Upper lobe of left lung (tissue), 6 donors: ENCODE data around the gene TMEM128. TPM values are rescaled to one million over a fixed set of nuclear protein-coding genes. Genes with fewer than 3 reads are reported as not detected.

Source experiments
- ATAC-seq, 2 donors: fragments of 200-7000 bp; cut with Tn5 transposase; one replicate each; pipeline ENCODE4 v1.9.1; 2022; ENCODE audit warnings: mild to moderate bottlenecking in 2 of 2, moderate library complexity in 2 of 2; ENCODE audit not compliant: low FRiP score in 2 of 2
- DNase-seq, 2 donors: peaks; one replicate each; pipeline ENCODE4 v3.0.0-alpha.2; 2019 to 2020
- H3K27ac ChIP-seq, 4 donors: fragments of 200-600 bp; sonication (generic); one replicate each; pipeline ENCODE4 v1.5.1; 2016 to 2019
- H3K27me3 ChIP-seq, 4 donors: fragments of 200-600 bp; sonication (generic); one replicate each; pipeline ENCODE4 v1.5.1; 2017 to 2019
- H3K36me3 ChIP-seq, 4 donors: fragments of 200-600 bp; sonication (generic); one replicate each; pipeline ENCODE4 v1.5.1; 2016 to 2019
- H3K4me1 ChIP-seq, 4 donors: fragments of 200-600 bp; sonication (generic); one replicate each; pipeline ENCODE4 v1.5.1; 2018 to 2019
- H3K4me3 ChIP-seq, 4 donors: fragments of 200-600 bp; sonication (generic); one replicate each; pipeline ENCODE4 v1.5.1; 2017 to 2019; ENCODE audit warnings: mild to moderate bottlenecking in 2 of 4, moderate library complexity in 1 of 4
- H3K9me3 ChIP-seq, 4 donors: fragments of 200-600 bp; sonication (generic); one replicate each; pipeline ENCODE4 v1.5.1; 2018 to 2019
- EP300 ChIP-seq, 4 donors: sonication (generic); formaldehyde crosslinking; IDR thresholded peaks; one replicate each; pipeline ENCODE4 v1.5.1; 2017; ENCODE audit warnings: antibody characterized with exemption in 4 of 4, control low read depth in 2 of 4
- POLR2A ChIP-seq, 4 donors: fragments of 450-650 bp; IDR thresholded peaks; one replicate each; pipeline ENCODE4 v1.5.1; 2016 to 2017; ENCODE audit warnings: antibody characterized with exemption in 4 of 4, mild to moderate bottlenecking in 2 of 4
- POLR2AphosphoS5 ChIP-seq, 2 donors: sonication (generic); formaldehyde crosslinking; IDR thresholded peaks; one replicate each; pipeline ENCODE4 v1.5.1; 2017; ENCODE audit warnings: antibody characterized with exemption in 2 of 2
- WGBS, 2 donors: methylation state at CpG; one replicate each; pipeline ENCODE4 v1.1.5; 2017 to 2018; 5-methylcytosine and 5-hydroxymethylcytosine counted together
- total RNA-seq, 6 donors: library from RNA; depleted of rRNA in 4 of 6; stranded (reverse); fragments of >200 nt in 4 of 6; gene quantifications; one replicate each; pipeline versions ENCODE4 v1.1.0 to v1.2.1, GENCODE V29; 2016 to 2021
- TF ChIP-seq, protein P1 (sequence below), 6 experiments: fragments of 450-650 bp in 4 of 6; fragments of 200-600 bp in 2 of 6; sonication (generic) in 2 of 6; IDR thresholded peaks; one replicate each; pipeline ENCODE4 v1.5.1; 2016 to 2019; ENCODE audit warnings: antibody characterized with exemption in 6 of 6
- donor health status: DM: no; HTN: no; CAD: no; lungs with moderate emphysema.
- donor health status: DM: no; HTN: yes; CAD: no; lungs with severe emphysema.

The TMEM128 gene
- total RNA-seq, 6 donors from 2014 or later = 7.3 to 30.0 (median 20.2) TPM

DNA sequence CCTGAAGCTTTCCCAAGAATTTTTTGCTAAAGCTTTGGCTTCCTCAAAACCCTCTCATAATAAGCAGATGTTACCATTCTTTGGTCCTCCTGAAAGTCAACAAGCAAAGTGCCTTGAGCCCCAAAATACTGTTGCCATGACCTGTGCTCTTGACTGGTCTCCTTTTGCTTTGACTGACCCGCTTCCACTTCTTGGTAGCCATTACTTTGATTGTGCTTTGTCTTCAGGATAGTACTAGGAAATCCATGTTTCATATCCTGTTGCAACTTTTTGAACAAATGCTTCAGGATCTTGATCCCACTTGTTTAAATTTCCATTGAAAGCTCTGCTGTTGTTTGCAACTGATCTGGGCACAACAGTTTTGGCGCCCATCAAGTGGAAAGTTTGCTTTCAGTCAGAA, 14.4 kb downstream of the TMEM128 start:
- DNase-seq (no peak), ATAC-seq (no peak)
- Histone ChIP-seq H3K4me1 (no peaks in the 10 kb centered on the region), H3K9me3 (peaks cover 0 to 7% (median 3%) of the 10 kb centered on the region in 4 donors), H3K27me3 (no peaks in the 10 kb centered on the region), H3K27ac (no peak overlapping the region), H3K36me3 (peaks cover 0 to 28% (median 10%) of the 10 kb centered on the region in 4 donors), H3K4me3 (no peak overlapping the region)
- no peak for TF ChIP-seq POLR2A (IDR thresholded peaks at IDR 0.05)
- TF ChIP-seq, protein P1, sequence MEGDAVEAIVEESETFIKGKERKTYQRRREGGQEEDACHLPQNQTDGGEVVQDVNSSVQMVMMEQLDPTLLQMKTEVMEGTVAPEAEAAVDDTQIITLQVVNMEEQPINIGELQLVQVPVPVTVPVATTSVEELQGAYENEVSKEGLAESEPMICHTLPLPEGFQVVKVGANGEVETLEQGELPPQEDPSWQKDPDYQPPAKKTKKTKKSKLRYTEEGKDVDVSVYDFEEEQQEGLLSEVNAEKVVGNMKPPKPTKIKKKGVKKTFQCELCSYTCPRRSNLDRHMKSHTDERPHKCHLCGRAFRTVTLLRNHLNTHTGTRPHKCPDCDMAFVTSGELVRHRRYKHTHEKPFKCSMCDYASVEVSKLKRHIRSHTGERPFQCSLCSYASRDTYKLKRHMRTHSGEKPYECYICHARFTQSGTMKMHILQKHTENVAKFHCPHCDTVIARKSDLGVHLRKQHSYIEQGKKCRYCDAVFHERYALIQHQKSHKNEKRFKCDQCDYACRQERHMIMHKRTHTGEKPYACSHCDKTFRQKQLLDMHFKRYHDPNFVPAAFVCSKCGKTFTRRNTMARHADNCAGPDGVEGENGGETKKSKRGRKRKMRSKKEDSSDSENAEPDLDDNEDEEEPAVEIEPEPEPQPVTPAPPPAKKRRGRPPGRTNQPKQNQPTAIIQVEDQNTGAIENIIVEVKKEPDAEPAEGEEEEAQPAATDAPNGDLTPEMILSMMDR (IDR thresholded peaks at IDR 0.05) = no peak
- TF ChIP-seq EP300 (IDR thresholded peaks at IDR 0.05) = no peak
- TF ChIP-seq POLR2AphosphoS5 (IDR thresholded peaks at IDR 0.05) = no peak
- 95 to 100% methylated on average over 2 of the region's 2 CpGs for WGBS, 2 donors

GRCh38 chr4:4228356-4228668, 19.7 kb downstream of the TMEM128 start:
- H3K27me3 ChIP-seq = peaks cover 0 to 28% (median 11%) of the 10 kb centered on the region in 4 donors
- H3K27ac ChIP-seq = no peak overlapping the region
- TF ChIP-seq EP300 (IDR thresholded peaks at IDR 0.05) (no peak), POLR2AphosphoS5 (IDR thresholded peaks at IDR 0.05) (no peak), POLR2A (IDR thresholded peaks at IDR 0.05) (no peak)
- TF ChIP-seq, protein P1 (IDR thresholded peaks at IDR 0.05) = no peak
- no peak for ATAC-seq
- H3K9me3 ChIP-seq = peaks cover 0 to 2% (median under 1%) of the 10 kb centered on the region in 4 donors
- no peaks in the 10 kb centered on the region for H3K36me3 ChIP-seq
- peaks cover 0 to 17% (median 0%) of the 10 kb centered on the region in 4 donors for H3K4me1 ChIP-seq
- H3K4me3 ChIP-seq = no peak overlapping the region
- WGBS, 2 donors = 75 to 83% methylated on average over 1 of the region's 1 CpG
- no peak for DNase-seq

GRCh38 chr4:4227510-4228355, 20.3 kb downstream of the TMEM128 start:
- no peaks in the 10 kb centered on the region for H3K9me3 ChIP-seq
- 11 to 13% methylated on average over 20 to 45 of the region's 51 CpGs for WGBS, 2 donors
- no peak overlapping the region for H3K27ac ChIP-seq
- peaks cover 0 to 28% (median 11%) of the 10 kb centered on the region in 4 donors for H3K27me3 ChIP-seq
- peak in 1 of 2 donors; percentile 78 for DNase-seq
- peaks cover 0 to 17% (median 0%) of the 10 kb centered on the region in 4 donors for H3K4me1 ChIP-seq
- ATAC-seq = no peak
- H3K4me3 ChIP-seq = no peak overlapping the region
- H3K36me3 ChIP-seq = no peaks in the 10 kb centered on the region
- TF ChIP-seq POLR2AphosphoS5 (IDR thresholded peaks at IDR 0.05) (no peak), POLR2A (IDR thresholded peaks at IDR 0.05) (no peak), EP300 (IDR thresholded peaks at IDR 0.05) (no peak)
- TF ChIP-seq, protein P1 (IDR thresholded peaks at IDR 0.05) = no peak

GRCh38 chr4:4226606-4227438, 21.2 kb downstream of the TMEM128 start, which contains the start of gene OTOP1:
TSS of gene OTOP1 (minus strand) at chr4:4226929. CDS start at chr4:4226864, 65 bp downstream.
- TF ChIP-seq POLR2AphosphoS5 (IDR thresholded peaks at IDR 0.05) (no peak), EP300 (IDR thresholded peaks at IDR 0.05) (no peak), POLR2A (IDR thresholded peaks at IDR 0.05) (no peak)
- TF ChIP-seq, protein P1 (IDR thresholded peaks at IDR 0.05) = no peak
- Histone ChIP-seq H3K4me1 (peaks cover 0 to 17% (median 0%) of the 10 kb centered on the region in 4 donors), H3K27me3 (peaks cover 0 to 28% (median 11%) of the 10 kb centered on the region in 4 donors), H3K9me3 (no peaks in the 10 kb centered on the region), H3K36me3 (no peaks in the 10 kb centered on the region), H3K4me3 (no peak within 1 kb of the TSS), H3K27ac (no peak within 1 kb of the TSS)
- DNase-seq = peak in 1 of 2 donors; percentile 82
- ATAC-seq = no peak
- WGBS, 2 donors = 16 to 31% methylated on average over 19 to 33 of the region's 82 CpGs
